IMR-90 (cell line): ENCODE results near the gene PEAK3. TPM values are rescaled to one million over a fixed set of nuclear protein-coding genes. Genes with fewer than 3 reads are reported as not detected.

ENCODE experiments used
- ATAC-seq: fragments of 200-7000 bp; cut with Tn5 transposase; 2 replicates; pipeline ENCODE4 v1.9.1; 2020; ENCODE audit warnings: low read depth, mild to moderate bottlenecking, moderate library complexity
- BruUV-seq: library from RNA; stranded (reverse); fragments of 400-500 nt; replicated peaks from 2 replicates; lab custom pipeline; 2021; lab: Mats Ljungman, UMichigan
- CTCF ChIA-PET: fragments of 300-600 bp; formaldehyde crosslinking; extraction: SDS; loops from one replicate; lab custom pipeline; 2021; ENCODE audit warnings: antibody characterized with exemption; lab: Yijun Ruan, JAX
- POLR2A ChIA-PET: fragments of 300-600 bp; sonication (Branson Sonifier 250); formaldehyde crosslinking; loops from one replicate; lab custom pipeline; 2022; ENCODE audit warnings: antibody characterized with exemption; ENCODE audit not compliant: unreplicated experiment; lab: Charles Lee
- DNase-seq: peaks from one replicate; pipeline ENCODE4 v3.0.0; 2013
- H2AFZ ChIP-seq: replicated peaks from 2 replicates; pipeline ENCODE3; 2013; ENCODE audit warnings: low read length, mild to moderate bottlenecking; ENCODE audit not compliant: poor library complexity
- H2AK5ac ChIP-seq: 2 replicates; pipeline ENCODE4 v1.6.1; 2013; ENCODE audit warnings: low read depth, low read length, inconsistent platforms
- H2AK9ac ChIP-seq: replicated peaks from 2 replicates; pipeline ENCODE3; 2013; ENCODE audit warnings: mild to moderate bottlenecking, low read depth, low read length, moderate library complexity; ENCODE audit not compliant: poor library complexity
- H2BK120ac ChIP-seq: 2 replicates; pipeline ENCODE4 v1.6.1; 2013; ENCODE audit warnings: low read depth, low read length, inconsistent platforms
- H2BK15ac ChIP-seq: 3 replicates; pipeline ENCODE4 v1.6.1; 2013; ENCODE audit warnings: low read depth, low read length, inconsistent platforms
- H2BK20ac ChIP-seq: 2 replicates; pipeline ENCODE4 v1.6.1; 2013; ENCODE audit warnings: low read depth, mild to moderate bottlenecking, inconsistent platforms, low read length, moderate library complexity
- H2BK5ac ChIP-seq: 2 replicates; pipeline ENCODE4 v1.6.1; 2013; ENCODE audit warnings: mild to moderate bottlenecking, low read depth, low read length, inconsistent platforms; ENCODE audit not compliant: poor library complexity, severe bottlenecking
- H3K14ac ChIP-seq: replicated peaks from 2 replicates; pipeline ENCODE4 v1.6.1; 2013; ENCODE audit warnings: low read depth, low read length, inconsistent platforms
- H3K18ac ChIP-seq: 2 replicates; pipeline ENCODE4 v1.6.1; 2013; ENCODE audit warnings: low read depth, low read length, control low read depth
- H3K23ac ChIP-seq: 2 replicates; pipeline ENCODE4 v1.6.1; 2013; ENCODE audit warnings: low read depth, low read length, inconsistent platforms
- H3K27ac ChIP-seq: 2 replicates; pipeline ENCODE4 v1.5.1; 2013; ENCODE audit warnings: mild to moderate bottlenecking, control low read depth, low read length; ENCODE audit not compliant: insufficient read depth
- H3K27me3 ChIP-seq: 2 replicates; pipeline ENCODE4 v1.6.1; 2013; ENCODE audit warnings: low read length; ENCODE audit not compliant: control insufficient read depth, insufficient read depth
- H3K36me3 ChIP-seq: 2 replicates; pipeline ENCODE4 v1.6.1; 2013; ENCODE audit warnings: low read length, mixed read lengths; ENCODE audit not compliant: control insufficient read depth, insufficient read depth
- H3K4ac ChIP-seq: 2 replicates; pipeline ENCODE4 v1.6.1; 2013; ENCODE audit warnings: low read depth, low read length, inconsistent platforms
- H3K4me1 ChIP-seq: 2 replicates; pipeline ENCODE4 v1.6.1; 2013; ENCODE audit warnings: low read length, mixed read lengths; ENCODE audit not compliant: control insufficient read depth, insufficient read depth
- H3K4me2 ChIP-seq: 2 replicates; pipeline ENCODE4 v1.6.1; 2013; ENCODE audit warnings: low read depth, mild to moderate bottlenecking, control low read depth, low read length, moderate library complexity
- H3K4me3 ChIP-seq: 2 replicates; pipeline ENCODE4 v1.5.1; 2013; ENCODE audit warnings: low read depth, mild to moderate bottlenecking, control low read depth, low read length, moderate library complexity; ENCODE audit not compliant: insufficient read depth
- H3K56ac ChIP-seq: 2 replicates; pipeline ENCODE4 v1.6.1; 2013; ENCODE audit warnings: low read length, inconsistent platforms; ENCODE audit not compliant: insufficient read depth; ENCODE audit errors: extremely low read depth
- H3K79me1 ChIP-seq, 2 experiments: 2 replicates each; pipeline ENCODE4 v1.6.1; 2013; ENCODE audit warnings: low read length in 2 of 2, inconsistent platforms in 1 of 2, low read depth in 1 of 2
- H3K9ac ChIP-seq: 2 replicates; pipeline ENCODE4 v1.6.1; 2013; ENCODE audit warnings: low read depth, low read length, control low read depth
- H3K9me1 ChIP-seq: 2 replicates; pipeline ENCODE4 v1.6.1; 2013; ENCODE audit warnings: low read length, inconsistent platforms; ENCODE audit not compliant: insufficient read depth
- H3K9me3 ChIP-seq: 2 replicates; pipeline ENCODE4 v1.6.1; 2013; ENCODE audit warnings: low read length; ENCODE audit not compliant: control insufficient read depth, insufficient read depth
- H4K20me1 ChIP-seq: 2 replicates; pipeline ENCODE4 v1.6.1; 2013; ENCODE audit warnings: low read length, inconsistent platforms; ENCODE audit not compliant: insufficient read depth
- H4K5ac ChIP-seq: 2 replicates; pipeline ENCODE4 v1.6.1; 2013; ENCODE audit warnings: mild to moderate bottlenecking, low read depth, low read length, control low read depth
- H4K8ac ChIP-seq, 2 experiments: 2 replicates each; pipeline ENCODE4 v1.6.1; 2013; ENCODE audit warnings: low read depth in 2 of 2, low read length in 2 of 2, control low read depth in 1 of 2, inconsistent platforms in 1 of 2
- H4K91ac ChIP-seq: 2 replicates; pipeline ENCODE4 v1.6.1; 2013; ENCODE audit warnings: low read depth, low read length, inconsistent platforms; ENCODE audit not compliant: insufficient read depth
- BHLHE40 ChIP-seq: fragments of 150-350 bp; IDR thresholded peaks from 2 replicates; pipeline ENCODE4 v1.6.1; 2016; ENCODE audit warnings: mild to moderate bottlenecking, low read depth, low read length
- CEBPB ChIP-seq: IDR thresholded peaks from 2 replicates; pipeline ENCODE4 v1.6.1; 2012; ENCODE audit warnings: low read depth, low read length, improper control_type of control experiment
- CHD1 ChIP-seq: IDR thresholded peaks from 2 replicates; pipeline ENCODE4 v1.6.1; 2012; ENCODE audit warnings: low read depth, low read length, improper control_type of control experiment
- CTCF ChIP-seq: conservative IDR thresholded peaks from 2 replicates; pipeline ENCODE4 v1.5.1; 2012; ENCODE audit warnings: mild to moderate bottlenecking, low read depth, low read length, improper control_type of control experiment
- FOS ChIP-seq: fragments of 150-350 bp; IDR thresholded peaks from 2 replicates; pipeline ENCODE4 v1.6.1; 2016; ENCODE audit warnings: low read depth, low read length
- MAFK ChIP-seq: IDR thresholded peaks from 2 replicates; pipeline ENCODE4 v1.6.1; 2012; ENCODE audit warnings: low read depth, low read length, improper control_type of control experiment
- MAZ ChIP-seq: IDR thresholded peaks from 2 replicates; pipeline ENCODE4 v1.6.1; 2012; ENCODE audit warnings: low read depth, mild to moderate bottlenecking, low read length, improper control_type of control experiment, moderate library complexity, borderline replicate concordance
- MXI1 ChIP-seq: IDR thresholded peaks from 2 replicates; pipeline ENCODE4 v1.6.1; 2012; ENCODE audit warnings: low read depth, mild to moderate bottlenecking, low read length, moderate library complexity, borderline replicate concordance
- NFE2L2 ChIP-seq: fragments of 150-350 bp; IDR thresholded peaks from 2 replicates; pipeline ENCODE4 v1.6.1; 2016; ENCODE audit warnings: low read depth, mild to moderate bottlenecking, low read length
- POLR2A ChIP-seq: IDR thresholded peaks from 2 replicates; pipeline ENCODE4 v1.6.1; 2012; ENCODE audit warnings: mild to moderate bottlenecking, low read depth, low read length
- RAD21 ChIP-seq: IDR thresholded peaks from 2 replicates; pipeline ENCODE4 v1.6.1; 2012; ENCODE audit warnings: low read length, improper control_type of control experiment
- RCOR1 ChIP-seq: IDR thresholded peaks from 2 replicates; pipeline ENCODE4 v1.6.1; 2012; ENCODE audit warnings: mild to moderate bottlenecking, low read length, improper control_type of control experiment; ENCODE audit not compliant: insufficient replicate concordance
- RFX5 ChIP-seq: IDR thresholded peaks from 2 replicates; pipeline ENCODE4 v1.8.0; 2012; ENCODE audit warnings: low read depth, mild to moderate bottlenecking, low read length, moderate library complexity
- SMC3 ChIP-seq: fragments of 150-350 bp; IDR thresholded peaks from 2 replicates; pipeline ENCODE4 v1.6.1; 2016; ENCODE audit warnings: low read depth, mild to moderate bottlenecking, antibody characterized with exemption, low read length, moderate library complexity
- WGBS, 2 experiments: methylation state at CpG; one replicate each; pipeline versions ENCODE4 v1.1.5 to v1.1.7; 2013; ENCODE audit warnings: missing lambda C conversion rate in 2 of 2; ENCODE audit not compliant: insufficient read length in 1 of 2; ENCODE audit errors: extremely low coverage in 2 of 2; 5-methylcytosine and 5-hydroxymethylcytosine counted together
- dilution Hi-C: fragments of 300-500 bp; cut with HindIII; formaldehyde crosslinking; loops from one replicate; pipeline ENCODE4 v1.14.3; 2018; ENCODE audit warnings: low sequenced_read_pairs; ENCODE audit not compliant: unreplicated experiment
- in situ Hi-C: fragments of 300-500 bp; cut with MboI; formaldehyde crosslinking; loops from 3 replicates; pipeline ENCODE4 v1.14.3; 2019; ENCODE audit warnings: low sequenced_read_pairs, inconsistent platforms, mixed read lengths
- intact Hi-C: fragments of 100-400 bp; cut with micrococcal nuclease; formaldehyde crosslinking; loops from 2 replicates; pipeline ENCODE4 v1.10.0; 2022
- polyA plus RNA-seq, 3 experiments: library from polyadenylated mRNA; depleted of rRNA; stranded (reverse); fragments of >200 nt; gene quantifications; 2 replicates each; pipeline ENCODE4 v1.2.3, GENCODE V29; 2012; ENCODE audit warnings: low replicate concordance in 1 of 3
- total RNA-seq: library from RNA; depleted of rRNA; stranded (reverse); fragments of >200 nt; gene quantifications from 2 replicates; pipeline ENCODE4 v1.2.3, GENCODE V29; 2012
- TF ChIP-seq, protein P1 (sequence below): fragments of 150-350 bp; IDR thresholded peaks from 2 replicates; pipeline ENCODE4 v1.6.1; 2017; ENCODE audit warnings: mild to moderate bottlenecking, antibody characterized with exemption, low read length, low read depth
- TF ChIP-seq, protein P2 (sequence below): fragments of 150-350 bp; IDR thresholded peaks from 2 replicates; pipeline ENCODE4 v1.6.1; 2016; ENCODE audit warnings: low read depth, mild to moderate bottlenecking, low read length, moderate library complexity, borderline replicate concordance

The PEAK3 gene
- total and polyA plus RNA-seq, 2 of the 4 experiments (the other 2 are of a cell fraction): under 0.01 to 0.09 TPM

- Histone ChIP-seq H2BK20ac (no peak within 1 kb of the TSS), H2AK9ac (no peak within 1 kb of the TSS), H4K20me1 (0 out of 2 replicates have a peak, but pooled peaks cover 8% of the 10 kb centered on the region), H3K4me1 (peaks cover 6% of the 10 kb centered on the region; the same call in 1 of the 2 replicates), H4K5ac (no peak within 1 kb of the TSS), H2AK5ac (no peak within 1 kb of the TSS), H3K14ac (no peak within 1 kb of the TSS), H3K56ac (no peak within 1 kb of the TSS), H3K4me3 (peak within 1 kb of the TSS; percentile 44; the same call in 1 of the 2 replicates), H3K18ac (no peak within 1 kb of the TSS), H2BK120ac (no peak within 1 kb of the TSS), H3K4ac (no peak within 1 kb of the TSS), H2AFZ (peak within 1 kb of the TSS; percentile 0), H3K36me3 (no peaks in the 10 kb centered on the region), H3K23ac (no peak within 1 kb of the TSS), H3K9ac (no peak within 1 kb of the TSS), H3K9me3 (no peaks in the 10 kb centered on the region; the same call in 1 of the 2 replicates), H2BK5ac (no peak within 1 kb of the TSS), H3K27ac (no peak within 1 kb of the TSS), H4K8ac (no peak within 1 kb of the TSS), H3K79me1 (no peaks in the 10 kb centered on the region), H3K27me3 (peaks cover 54% of the 10 kb centered on the region), H3K9me1 (no peaks in the 10 kb centered on the region), H3K4me2 (peak within 1 kb of the TSS; percentile 72), H4K91ac (no peak within 1 kb of the TSS), H2BK15ac (no peak within 1 kb of the TSS)
- ATAC-seq: no peak
- WGBS, 2 experiments: 11% methylated on average over 15 of the region's 63 CpGs; no CpG with 5 or more reads in 1 of the 2 experiments
- ChIA-PET CTCF (no interaction called here), POLR2A (no interaction called here)
- intact Hi-C loops: no loop called here
- BruUV-seq: no TSS peak
- in situ Hi-C loops: no loop called here
- TF ChIP-seq RFX5 (no peak), CTCF (no peak), BHLHE40 (no peak), NFE2L2 (no peak), MAFK (no peak), CEBPB (no peak), MAZ (no peak), RCOR1 (no peak), POLR2A (no peak), FOS (no peak), RAD21 (no peak), MXI1 (no peak), SMC3 (no peak), CHD1 (no peak)
- TF ChIP-seq, protein P1, sequence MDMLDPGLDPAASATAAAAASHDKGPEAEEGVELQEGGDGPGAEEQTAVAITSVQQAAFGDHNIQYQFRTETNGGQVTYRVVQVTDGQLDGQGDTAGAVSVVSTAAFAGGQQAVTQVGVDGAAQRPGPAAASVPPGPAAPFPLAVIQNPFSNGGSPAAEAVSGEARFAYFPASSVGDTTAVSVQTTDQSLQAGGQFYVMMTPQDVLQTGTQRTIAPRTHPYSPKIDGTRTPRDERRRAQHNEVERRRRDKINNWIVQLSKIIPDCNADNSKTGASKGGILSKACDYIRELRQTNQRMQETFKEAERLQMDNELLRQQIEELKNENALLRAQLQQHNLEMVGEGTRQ: no peak
- TF ChIP-seq, protein P2, sequence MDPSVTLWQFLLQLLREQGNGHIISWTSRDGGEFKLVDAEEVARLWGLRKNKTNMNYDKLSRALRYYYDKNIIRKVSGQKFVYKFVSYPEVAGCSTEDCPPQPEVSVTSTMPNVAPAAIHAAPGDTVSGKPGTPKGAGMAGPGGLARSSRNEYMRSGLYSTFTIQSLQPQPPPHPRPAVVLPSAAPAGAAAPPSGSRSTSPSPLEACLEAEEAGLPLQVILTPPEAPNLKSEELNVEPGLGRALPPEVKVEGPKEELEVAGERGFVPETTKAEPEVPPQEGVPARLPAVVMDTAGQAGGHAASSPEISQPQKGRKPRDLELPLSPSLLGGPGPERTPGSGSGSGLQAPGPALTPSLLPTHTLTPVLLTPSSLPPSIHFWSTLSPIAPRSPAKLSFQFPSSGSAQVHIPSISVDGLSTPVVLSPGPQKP: no peak
- dilution Hi-C loops: no loop called here
- DNase-seq: no peak
These were observed 26.2 kb upstream of the PEAK3 start, which contains the start of gene LINGO3 for GRCh38 chr19:2308114-2308556. Gene LINGO3, minus strand, starts transcription at chr19:2308154. Its CDS starts 16,378 bp downstream, at chr19:2291776.
